A673 (cell line): Measurements from ENCODE around the gene SP2.

ENCODE experiments used
- EZH2 ChIP-seq: fragments of 200-600 bp; sonication (generic); IDR thresholded peaks from 2 replicates; pipeline ENCODE4 v1.6.1; 2017; ENCODE audit warnings: borderline replicate concordance, low read depth, mild to moderate bottlenecking, mixed read lengths, antibody characterized with exemption, low read length; ENCODE audit not compliant: poor library complexity, severe bottlenecking
- TF ChIP-seq, protein P1 (sequence below): fragments of 300-800, 200-600 bp; sonication (generic); conservative IDR thresholded peaks from 2 replicates; pipeline ENCODE4 v1.5.1; 2017; ENCODE audit warnings: low read depth, mild to moderate bottlenecking, antibody characterized with exemption, low read length, moderate library complexity, mixed read lengths

DNA sequence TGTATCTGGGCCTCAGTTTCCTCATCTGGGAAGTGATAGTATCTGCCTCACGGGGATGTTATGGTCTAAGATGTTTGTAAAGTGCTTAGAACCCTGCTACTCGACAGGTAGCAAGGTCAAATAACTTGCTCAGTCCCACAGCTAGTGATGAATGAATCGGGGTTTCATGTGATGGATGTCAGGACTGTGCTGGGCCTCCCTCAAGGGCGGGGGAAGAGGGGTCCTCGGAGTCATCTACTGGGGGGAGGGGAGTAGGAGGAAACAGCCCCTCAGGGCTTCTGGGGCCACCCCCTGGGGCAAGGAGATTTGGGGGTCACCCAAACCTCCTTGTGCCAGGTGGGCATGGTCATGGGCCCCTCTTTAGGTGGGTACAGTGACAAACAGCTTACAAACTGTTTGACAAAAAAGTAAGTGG is 46.1 kb downstream of the SP2 start:
- TF ChIP-seq, protein P1, sequence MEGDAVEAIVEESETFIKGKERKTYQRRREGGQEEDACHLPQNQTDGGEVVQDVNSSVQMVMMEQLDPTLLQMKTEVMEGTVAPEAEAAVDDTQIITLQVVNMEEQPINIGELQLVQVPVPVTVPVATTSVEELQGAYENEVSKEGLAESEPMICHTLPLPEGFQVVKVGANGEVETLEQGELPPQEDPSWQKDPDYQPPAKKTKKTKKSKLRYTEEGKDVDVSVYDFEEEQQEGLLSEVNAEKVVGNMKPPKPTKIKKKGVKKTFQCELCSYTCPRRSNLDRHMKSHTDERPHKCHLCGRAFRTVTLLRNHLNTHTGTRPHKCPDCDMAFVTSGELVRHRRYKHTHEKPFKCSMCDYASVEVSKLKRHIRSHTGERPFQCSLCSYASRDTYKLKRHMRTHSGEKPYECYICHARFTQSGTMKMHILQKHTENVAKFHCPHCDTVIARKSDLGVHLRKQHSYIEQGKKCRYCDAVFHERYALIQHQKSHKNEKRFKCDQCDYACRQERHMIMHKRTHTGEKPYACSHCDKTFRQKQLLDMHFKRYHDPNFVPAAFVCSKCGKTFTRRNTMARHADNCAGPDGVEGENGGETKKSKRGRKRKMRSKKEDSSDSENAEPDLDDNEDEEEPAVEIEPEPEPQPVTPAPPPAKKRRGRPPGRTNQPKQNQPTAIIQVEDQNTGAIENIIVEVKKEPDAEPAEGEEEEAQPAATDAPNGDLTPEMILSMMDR = no peak
- no peak for TF ChIP-seq EZH2
